Amniotic epithelial cell (primary cell): Measurements from ENCODE around the gene NLN.

Source experiments
- DNase-seq: peaks from one replicate; pipeline ENCODE4 v3.0.0-alpha.2; 2010; ENCODE audit warnings: low read depth

Gene NLN

DNA sequence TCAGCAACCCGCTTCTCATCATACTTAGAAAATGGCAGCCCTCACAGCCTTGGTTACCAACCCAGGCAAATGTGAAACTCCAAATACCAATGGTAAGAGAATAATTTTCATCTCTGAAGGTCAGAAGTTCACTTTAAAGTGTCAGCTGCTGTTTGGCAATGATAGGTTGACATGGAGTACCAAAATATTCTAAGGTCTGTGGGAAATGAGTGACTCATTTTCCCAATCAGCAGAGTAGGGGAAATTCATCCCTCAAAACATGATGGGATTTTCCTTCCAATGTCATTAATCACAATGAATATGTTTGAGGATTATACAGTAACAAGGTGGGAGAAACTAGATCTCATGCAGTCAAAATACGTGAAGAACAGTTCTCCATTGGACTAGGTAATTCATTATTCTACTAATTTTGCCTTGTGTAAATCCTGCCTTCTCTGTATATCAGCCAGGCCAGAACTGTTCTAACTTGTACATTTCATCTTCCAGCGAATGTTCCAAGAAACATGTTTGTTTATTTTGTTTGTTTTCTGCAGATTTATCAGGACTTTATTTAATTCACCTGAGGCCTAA lies 151.3 kb downstream of the NLN start:
- peak; percentile 61 for DNase-seq

DNA sequence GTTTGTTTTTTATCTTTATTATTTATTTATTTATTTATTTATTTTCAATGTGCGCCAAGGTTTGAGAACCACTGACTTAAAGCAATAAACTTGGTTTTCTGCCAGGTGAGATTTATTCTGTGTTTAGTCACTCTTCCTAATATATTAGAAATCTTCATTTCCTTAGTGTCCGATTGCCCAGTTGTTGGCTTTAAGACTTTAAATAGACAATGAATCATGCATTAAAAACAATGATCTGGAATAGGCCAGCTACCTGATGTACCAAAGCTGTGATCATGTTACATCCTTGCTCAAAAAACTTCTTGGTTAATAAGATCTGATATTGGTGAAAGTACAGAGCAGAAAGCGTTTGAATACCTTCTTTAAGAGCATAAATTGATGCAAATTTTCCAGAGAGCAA lies 152.2 kb downstream of the NLN start:
- DNase-seq = no peak

- no peak for DNase-seq
These were observed 154.5 kb downstream of the NLN start for GRCh38 chr5:65876496-65876895.

DNA sequence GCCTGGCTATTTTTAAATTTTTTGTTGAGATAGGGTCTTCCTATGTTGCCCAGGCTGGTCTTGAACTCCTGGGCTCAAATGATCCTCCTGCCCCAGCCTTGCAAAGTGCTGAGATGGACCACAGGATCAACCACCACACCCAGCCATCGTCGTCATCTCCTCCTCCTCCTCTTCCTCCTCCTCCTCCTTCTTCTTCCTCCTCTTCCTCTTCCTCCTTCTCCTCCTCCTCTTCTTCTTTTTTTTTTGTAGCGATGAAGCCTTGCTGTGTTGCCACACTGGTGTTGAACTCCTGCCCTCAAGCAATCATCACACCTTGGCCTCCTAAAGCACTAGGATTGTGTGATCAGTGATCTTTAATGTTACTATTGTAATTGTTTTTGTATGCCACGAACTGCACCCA lies 155.0 kb downstream of the NLN start:
- no peak for DNase-seq
